Endodermal cell (in vitro differentiated cells): ENCODE data around the gene CHTF18. TPM values are rescaled to one million over a fixed set of nuclear protein-coding genes. Genes with fewer than 3 reads are reported as not detected.

Experiments
- DNase-seq: peaks from one replicate; pipeline ENCODE4 v3.0.0-alpha.2; 2017
- H3K27ac ChIP-seq: 2 replicates; pipeline ENCODE4 v1.5.1; 2013; ENCODE audit warnings: mild to moderate bottlenecking, low read depth, low read length, moderate library complexity
- H3K27me3 ChIP-seq: 2 replicates; pipeline ENCODE4 v1.6.1; 2013; ENCODE audit warnings: mild to moderate bottlenecking, low read length, moderate library complexity; ENCODE audit not compliant: insufficient read depth, control insufficient read depth, poor library complexity, severe bottlenecking
- H3K36me3 ChIP-seq: 2 replicates; pipeline ENCODE4 v1.7.0; 2013; ENCODE audit warnings: mild to moderate bottlenecking, low read length, moderate library complexity; ENCODE audit not compliant: control insufficient read depth, insufficient read depth
- H3K4me1 ChIP-seq: one replicate; pipeline ENCODE4 v1.7.0; 2013; ENCODE audit warnings: low read length; ENCODE audit not compliant: control insufficient read depth, insufficient read depth
- H3K4me3 ChIP-seq: 2 replicates; pipeline ENCODE4 v1.5.1; 2013; ENCODE audit warnings: mild to moderate bottlenecking, low read length, moderate library complexity
- H3K9ac ChIP-seq: 2 replicates; pipeline ENCODE4 v1.6.1; 2013; ENCODE audit warnings: mild to moderate bottlenecking, low read length, moderate library complexity; ENCODE audit not compliant: poor library complexity, severe bottlenecking; ENCODE audit errors: extremely low read depth
- H3K9me3 ChIP-seq: 2 replicates; pipeline ENCODE4 v1.6.1; 2013; ENCODE audit warnings: mild to moderate bottlenecking, low read length, moderate library complexity; ENCODE audit not compliant: control insufficient read depth
- H3K27ac Mint-ChIP-seq: 2 replicates; pipeline ENCODE4 v1.8.0; 2020; ENCODE audit warnings: mixed read lengths
- H3K27me3 Mint-ChIP-seq: 2 replicates; pipeline ENCODE4 v1.8.0; 2021; ENCODE audit warnings: mild to moderate bottlenecking, mixed read lengths; ENCODE audit not compliant: insufficient read depth
- H3K36me3 Mint-ChIP-seq: 2 replicates; pipeline ENCODE4 v1.8.0; 2020; ENCODE audit warnings: low read depth, mixed read lengths
- H3K4me1 Mint-ChIP-seq: 2 replicates; pipeline ENCODE4 v1.8.0; 2020; ENCODE audit warnings: mixed read lengths
- H3K4me3 Mint-ChIP-seq: 2 replicates; pipeline ENCODE4 v1.8.0; 2020; ENCODE audit warnings: mild to moderate bottlenecking, moderate library complexity, mixed read lengths
- H3K9me3 Mint-ChIP-seq: 2 replicates; pipeline ENCODE4 v1.8.0; 2020; ENCODE audit warnings: mild to moderate bottlenecking, mixed read lengths
- WGBS, 2 experiments: methylation state at CpG; one replicate each; pipeline versions ENCODE4 v1.1.5 to v1.1.7; 2013; ENCODE audit warnings: missing lambda C conversion rate in 2 of 2, mixed read lengths in 1 of 2; ENCODE audit not compliant: insufficient coverage in 1 of 2, insufficient read length in 1 of 2; 5-methylcytosine and 5-hydroxymethylcytosine counted together
- total RNA-seq, 2 donors: library from RNA; stranded (reverse); fragmentation: NEBNext Ultra II Directional in 1 of 2; extraction: Animal tissue kit (Norgen Biotek cat#: 25700) in 1 of 2; gene quantifications; 2 replicates in 1 of 2; 3 replicates in 1 of 2; pipeline ENCODE4 v1.2.1, GENCODE V29; 2021
- TF ChIP-seq, protein P1 (sequence below): fragments of 200-600 bp; sonication (generic); conservative IDR thresholded peaks from 2 replicates; pipeline ENCODE4 v1.5.0; 2021; ENCODE audit warnings: antibody characterized with exemption, mild to moderate bottlenecking

The CHTF18 gene
- total RNA-seq, 2 donors from 2014 or later = 158 to 169 TPM

DNA sequence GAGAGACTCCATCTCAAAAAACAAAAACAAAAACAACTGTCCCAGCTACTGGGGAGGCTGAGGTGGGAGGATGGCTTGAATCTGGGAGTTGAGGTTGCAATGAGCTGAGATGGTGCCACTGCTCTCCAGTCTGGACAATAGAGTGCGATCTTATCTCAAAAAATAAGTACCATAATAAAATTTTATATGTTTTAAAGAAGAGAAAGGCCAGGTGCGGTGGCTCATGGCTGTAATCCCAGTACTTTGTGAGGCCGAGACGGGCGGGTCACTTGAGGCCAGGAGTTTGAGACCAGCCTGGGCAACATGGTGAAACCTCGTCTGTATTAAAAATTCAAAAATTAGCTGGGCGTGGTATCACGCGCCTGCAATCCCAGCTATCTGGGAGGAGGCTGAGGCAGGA lies 11.6 kb upstream of the CHTF18 start:
- WGBS, 2 experiments = 92 to 93% methylated on average over 8 of the region's 9 CpGs
- Histone ChIP-seq H3K27ac (no peak overlapping the region), H3K27me3 (peaks cover 3% of the 10 kb centered on the region), H3K9ac (no peak overlapping the region), H3K36me3 (no peaks in the 10 kb centered on the region), H3K4me1 (no peaks in the 10 kb centered on the region), H3K9me3 (no peaks in the 10 kb centered on the region), H3K4me3 (no peak overlapping the region)
- TF ChIP-seq, protein P1, sequence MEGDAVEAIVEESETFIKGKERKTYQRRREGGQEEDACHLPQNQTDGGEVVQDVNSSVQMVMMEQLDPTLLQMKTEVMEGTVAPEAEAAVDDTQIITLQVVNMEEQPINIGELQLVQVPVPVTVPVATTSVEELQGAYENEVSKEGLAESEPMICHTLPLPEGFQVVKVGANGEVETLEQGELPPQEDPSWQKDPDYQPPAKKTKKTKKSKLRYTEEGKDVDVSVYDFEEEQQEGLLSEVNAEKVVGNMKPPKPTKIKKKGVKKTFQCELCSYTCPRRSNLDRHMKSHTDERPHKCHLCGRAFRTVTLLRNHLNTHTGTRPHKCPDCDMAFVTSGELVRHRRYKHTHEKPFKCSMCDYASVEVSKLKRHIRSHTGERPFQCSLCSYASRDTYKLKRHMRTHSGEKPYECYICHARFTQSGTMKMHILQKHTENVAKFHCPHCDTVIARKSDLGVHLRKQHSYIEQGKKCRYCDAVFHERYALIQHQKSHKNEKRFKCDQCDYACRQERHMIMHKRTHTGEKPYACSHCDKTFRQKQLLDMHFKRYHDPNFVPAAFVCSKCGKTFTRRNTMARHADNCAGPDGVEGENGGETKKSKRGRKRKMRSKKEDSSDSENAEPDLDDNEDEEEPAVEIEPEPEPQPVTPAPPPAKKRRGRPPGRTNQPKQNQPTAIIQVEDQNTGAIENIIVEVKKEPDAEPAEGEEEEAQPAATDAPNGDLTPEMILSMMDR = no peak
- Mint-ChIP-seq H3K36me3 (no peaks in the 10 kb centered on the region), H3K4me3 (no peak overlapping the region), H3K27me3 (peaks cover 6% of the 10 kb centered on the region), H3K9me3 (no peaks in the 10 kb centered on the region), H3K4me1 (no peaks in the 10 kb centered on the region), H3K27ac (no peak overlapping the region)
- no peak for DNase-seq

DNA sequence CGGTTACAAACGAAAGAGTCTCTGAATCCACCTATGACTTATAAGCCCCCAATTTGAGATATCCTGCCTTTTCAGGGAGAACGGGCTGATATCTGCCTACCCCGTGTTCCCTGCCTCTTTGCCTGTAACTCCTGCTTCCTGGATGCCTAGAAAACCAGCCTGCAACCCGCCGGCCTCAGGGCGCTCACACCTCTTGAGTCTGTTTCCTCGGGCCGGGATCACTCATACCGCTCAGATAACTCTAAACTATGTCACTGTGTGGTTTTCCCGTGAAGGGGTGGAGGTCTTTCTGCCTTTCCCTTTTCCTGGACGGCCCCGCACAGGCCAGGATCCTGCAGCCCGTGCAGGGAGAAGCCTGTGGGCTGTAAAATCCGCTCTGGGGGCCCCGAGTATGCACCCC lies 10.6 kb upstream of the CHTF18 start:
- no peaks in the 10 kb centered on the region for H3K9me3 Mint-ChIP-seq
- Histone ChIP-seq H3K27me3 (peaks cover 3% of the 10 kb centered on the region), H3K4me1 (no peaks in the 10 kb centered on the region), H3K27ac (no peak overlapping the region), H3K4me3 (no peak overlapping the region), H3K9ac (no peak overlapping the region), H3K36me3 (no peaks in the 10 kb centered on the region), H3K9me3 (no peaks in the 10 kb centered on the region)
- WGBS, 2 experiments = 69 to 78% methylated on average over 9 to 16 of the region's 16 CpGs
- no peaks in the 10 kb centered on the region for H3K36me3 Mint-ChIP-seq
- H3K27ac Mint-ChIP-seq = peak overlapping the region; percentile 44
- H3K4me3 Mint-ChIP-seq = no peak overlapping the region
- H3K27me3 Mint-ChIP-seq = peaks cover 6% of the 10 kb centered on the region
- DNase-seq = no peak
- TF ChIP-seq, protein P1 = no peak
- no peaks in the 10 kb centered on the region for H3K4me1 Mint-ChIP-seq

DNA sequence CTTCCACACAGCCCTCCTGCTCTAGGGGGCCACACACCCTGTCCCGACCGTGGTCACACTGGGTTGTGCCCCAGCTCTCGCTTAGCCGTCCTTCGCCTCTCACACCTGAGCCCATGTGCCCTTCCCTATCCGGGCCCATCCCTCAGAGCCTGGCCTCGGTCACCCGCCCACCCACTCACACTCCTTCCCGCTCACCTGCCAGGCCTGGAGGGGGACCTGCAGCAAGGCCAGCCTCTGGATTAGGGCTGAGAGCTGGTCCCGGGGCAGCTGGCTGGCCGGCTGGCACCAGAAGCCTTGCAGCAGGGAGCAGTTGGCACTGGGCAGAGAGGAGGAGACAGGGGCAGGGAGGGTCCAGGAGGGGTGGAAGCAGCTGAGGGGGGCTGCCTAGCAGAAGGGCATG lies 10.0 kb upstream of the CHTF18 start:
- Mint-ChIP-seq H3K36me3 (no peaks in the 10 kb centered on the region), H3K4me1 (no peaks in the 10 kb centered on the region), H3K9me3 (no peaks in the 10 kb centered on the region), H3K27ac (no peak overlapping the region), H3K27me3 (peaks cover 6% of the 10 kb centered on the region), H3K4me3 (no peak overlapping the region)
- Histone ChIP-seq H3K27ac (no peak overlapping the region), H3K9me3 (no peaks in the 10 kb centered on the region), H3K4me3 (no peak overlapping the region), H3K9ac (no peak overlapping the region), H3K4me1 (no peaks in the 10 kb centered on the region), H3K36me3 (no peaks in the 10 kb centered on the region), H3K27me3 (peaks cover 3% of the 10 kb centered on the region)
- TF ChIP-seq, protein P1 = no peak
- WGBS, 2 experiments = 93 to 96% methylated on average over 4 to 11 of the region's 11 CpGs
- DNase-seq = no peak
